ENCODE data around the gene TIMELESS. TPM values are rescaled to one million over a fixed set of nuclear protein-coding genes. Genes with fewer than 3 reads are reported as not detected.

Gene TIMELESS
- total and polyA plus RNA-seq, 9 of the 15 experiments (the other 6 are each of a cell fraction or from before 2014, with no cell fraction given): 11.9 to 59.2 (median 35.8) TPM

DNA sequence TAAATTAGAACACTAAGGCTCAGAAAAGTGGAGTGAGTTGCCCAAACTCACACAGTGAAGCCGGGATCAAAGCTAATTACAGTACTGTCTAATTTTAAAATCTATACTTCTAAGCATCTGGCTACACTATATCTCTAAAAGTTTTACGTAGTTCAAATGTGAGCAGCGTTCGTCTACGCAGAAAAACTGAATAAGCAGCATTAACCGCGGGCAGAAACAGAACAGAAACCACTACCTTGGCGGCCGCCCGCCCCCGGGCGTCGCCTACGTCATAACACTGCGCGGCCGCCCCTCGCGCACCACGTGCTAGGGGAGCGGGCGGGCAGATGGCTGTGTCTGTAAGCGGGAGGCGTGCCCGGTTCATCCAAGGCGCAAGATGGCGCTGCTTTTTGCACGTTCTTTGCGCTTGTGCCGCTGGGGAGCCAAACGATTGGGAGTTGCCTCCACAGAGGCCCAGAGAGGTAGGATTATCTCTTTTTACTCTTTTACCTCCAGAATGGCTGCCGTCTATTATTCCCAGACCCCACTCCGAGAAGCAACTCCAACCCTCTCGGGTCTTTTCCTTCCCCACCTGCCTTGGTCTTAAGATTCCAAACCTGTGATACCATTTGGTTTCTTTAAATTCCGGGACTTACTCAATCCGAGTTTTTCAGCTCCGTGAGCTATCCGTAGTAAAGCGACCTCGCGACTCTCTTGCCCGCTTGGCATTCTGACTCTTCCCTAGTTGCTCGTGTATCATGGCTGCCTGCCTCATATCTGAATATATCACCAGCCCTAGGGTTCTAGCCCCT lies 19.2 kb upstream of the TIMELESS start, which contains the start of gene SPRYD4 (continued):
- TF ChIP-seq, protein P1, sequence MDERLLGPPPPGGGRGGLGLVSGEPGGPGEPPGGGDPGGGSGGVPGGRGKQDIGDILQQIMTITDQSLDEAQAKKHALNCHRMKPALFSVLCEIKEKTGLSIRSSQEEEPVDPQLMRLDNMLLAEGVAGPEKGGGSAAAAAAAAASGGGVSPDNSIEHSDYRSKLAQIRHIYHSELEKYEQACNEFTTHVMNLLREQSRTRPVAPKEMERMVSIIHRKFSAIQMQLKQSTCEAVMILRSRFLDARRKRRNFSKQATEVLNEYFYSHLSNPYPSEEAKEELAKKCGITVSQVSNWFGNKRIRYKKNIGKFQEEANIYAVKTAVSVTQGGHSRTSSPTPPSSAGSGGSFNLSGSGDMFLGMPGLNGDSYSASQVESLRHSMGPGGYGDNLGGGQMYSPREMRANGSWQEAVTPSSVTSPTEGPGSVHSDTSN (CRISPR knock-in tag; IDR thresholded peaks at IDR 0.05; ENCODE audit: low read depth): no peak
- TF ChIP-seq, protein P1 (tag; conservative IDR thresholded peaks at IDR 0.05; ENCODE audit: low read depth): no peak
- TF ChIP-seq EGR1 (conservative IDR thresholded peaks at IDR 0.05) (peak; percentile 97), ZNF668 (CRISPR knock-in tag; IDR thresholded peaks at IDR 0.05) (no peak), POLR2B (IDR thresholded peaks at IDR 0.05; ENCODE audit: low read depth, partially characterized antibody) (peak; percentile 85), NFE2L1 (tag; IDR thresholded peaks at IDR 0.05; ENCODE audit: borderline replicate concordance, low read depth) (no peak), ZNF436 (CRISPR knock-in tag; IDR thresholded peaks at IDR 0.05) (no peak), RBBP5 (IDR thresholded peaks at IDR 0.05; ENCODE audit: borderline replicate concordance, insufficient read depth, low read length, poor library complexity, severe bottlenecking) (peak; percentile 55), ZNF445 (CRISPR knock-in tag; IDR thresholded peaks at IDR 0.05; ENCODE audit: low read depth) (no peak), SMAD4 (CRISPR knock-in tag; conservative IDR thresholded peaks at IDR 0.05) (peak; percentile 85), ZNF644 (tag; IDR thresholded peaks at IDR 0.05; ENCODE audit: low read depth) (peak; percentile 23; the same call in 1 of the 2 replicates), CBFA2T2 (conservative IDR thresholded peaks at IDR 0.05) (0 out of 2 replicates have a peak, but pooled peaks have one; percentile 28), DMBX1 (CRISPR knock-in tag; IDR thresholded peaks at IDR 0.05; ENCODE audit: borderline replicate concordance) (no peak)
- TF ChIP-seq, protein P2, sequence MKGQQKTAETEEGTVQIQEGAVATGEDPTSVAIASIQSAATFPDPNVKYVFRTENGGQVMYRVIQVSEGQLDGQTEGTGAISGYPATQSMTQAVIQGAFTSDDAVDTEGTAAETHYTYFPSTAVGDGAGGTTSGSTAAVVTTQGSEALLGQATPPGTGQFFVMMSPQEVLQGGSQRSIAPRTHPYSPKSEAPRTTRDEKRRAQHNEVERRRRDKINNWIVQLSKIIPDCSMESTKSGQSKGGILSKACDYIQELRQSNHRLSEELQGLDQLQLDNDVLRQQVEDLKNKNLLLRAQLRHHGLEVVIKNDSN (CRISPR knock-in tag; IDR thresholded peaks at IDR 0.05): peak; percentile 97
- TF ChIP-seq, protein P3, sequence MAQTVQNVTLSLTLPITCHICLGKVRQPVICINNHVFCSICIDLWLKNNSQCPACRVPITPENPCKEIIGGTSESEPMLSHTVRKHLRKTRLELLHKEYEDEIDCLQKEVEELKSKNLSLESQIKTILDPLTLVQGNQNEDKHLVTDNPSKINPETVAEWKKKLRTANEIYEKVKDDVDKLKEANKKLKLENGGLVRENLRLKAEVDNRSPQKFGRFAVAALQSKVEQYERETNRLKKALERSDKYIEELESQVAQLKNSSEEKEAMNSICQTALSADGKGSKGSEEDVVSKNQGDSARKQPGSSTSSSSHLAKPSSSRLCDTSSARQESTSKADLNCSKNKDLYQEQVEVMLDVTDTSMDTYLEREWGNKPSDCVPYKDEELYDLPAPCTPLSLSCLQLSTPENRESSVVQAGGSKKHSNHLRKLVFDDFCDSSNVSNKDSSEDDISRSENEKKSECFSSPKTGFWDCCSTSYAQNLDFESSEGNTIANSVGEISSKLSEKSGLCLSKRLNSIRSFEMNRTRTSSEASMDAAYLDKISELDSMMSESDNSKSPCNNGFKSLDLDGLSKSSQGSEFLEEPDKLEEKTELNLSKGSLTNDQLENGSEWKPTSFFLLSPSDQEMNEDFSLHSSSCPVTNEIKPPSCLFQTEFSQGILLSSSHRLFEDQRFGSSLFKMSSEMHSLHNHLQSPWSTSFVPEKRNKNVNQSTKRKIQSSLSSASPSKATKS (CRISPR knock-in tag; IDR thresholded peaks at IDR 0.05): no peak
- TF ChIP-seq, protein P4, sequence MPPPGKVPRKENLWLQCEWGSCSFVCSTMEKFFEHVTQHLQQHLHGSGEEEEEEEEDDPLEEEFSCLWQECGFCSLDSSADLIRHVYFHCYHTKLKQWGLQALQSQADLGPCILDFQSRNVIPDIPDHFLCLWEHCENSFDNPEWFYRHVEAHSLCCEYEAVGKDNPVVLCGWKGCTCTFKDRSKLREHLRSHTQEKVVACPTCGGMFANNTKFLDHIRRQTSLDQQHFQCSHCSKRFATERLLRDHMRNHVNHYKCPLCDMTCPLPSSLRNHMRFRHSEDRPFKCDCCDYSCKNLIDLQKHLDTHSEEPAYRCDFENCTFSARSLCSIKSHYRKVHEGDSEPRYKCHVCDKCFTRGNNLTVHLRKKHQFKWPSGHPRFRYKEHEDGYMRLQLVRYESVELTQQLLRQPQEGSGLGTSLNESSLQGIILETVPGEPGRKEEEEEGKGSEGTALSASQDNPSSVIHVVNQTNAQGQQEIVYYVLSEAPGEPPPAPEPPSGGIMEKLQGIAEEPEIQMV (tag; conservative IDR thresholded peaks at IDR 0.05; ENCODE audit: low read depth): no peak
- TF ChIP-seq, protein P5, sequence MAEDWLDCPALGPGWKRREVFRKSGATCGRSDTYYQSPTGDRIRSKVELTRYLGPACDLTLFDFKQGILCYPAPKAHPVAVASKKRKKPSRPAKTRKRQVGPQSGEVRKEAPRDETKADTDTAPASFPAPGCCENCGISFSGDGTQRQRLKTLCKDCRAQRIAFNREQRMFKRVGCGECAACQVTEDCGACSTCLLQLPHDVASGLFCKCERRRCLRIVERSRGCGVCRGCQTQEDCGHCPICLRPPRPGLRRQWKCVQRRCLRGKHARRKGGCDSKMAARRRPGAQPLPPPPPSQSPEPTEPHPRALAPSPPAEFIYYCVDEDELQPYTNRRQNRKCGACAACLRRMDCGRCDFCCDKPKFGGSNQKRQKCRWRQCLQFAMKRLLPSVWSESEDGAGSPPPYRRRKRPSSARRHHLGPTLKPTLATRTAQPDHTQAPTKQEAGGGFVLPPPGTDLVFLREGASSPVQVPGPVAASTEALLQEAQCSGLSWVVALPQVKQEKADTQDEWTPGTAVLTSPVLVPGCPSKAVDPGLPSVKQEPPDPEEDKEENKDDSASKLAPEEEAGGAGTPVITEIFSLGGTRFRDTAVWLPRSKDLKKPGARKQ (CRISPR knock-in tag; IDR thresholded peaks at IDR 0.05): no peak
